ENCODE results near the gene RAPGEF6.
"Not testable (repeated sequence)": the region's sequence is repeated elsewhere in the genome, so short reads cannot be mapped to it uniquely, and the experiment has no call there.

RAPGEF6 gene

GRCh38 chr5:131381021-131381420 is 254.0 kb downstream of the RAPGEF6 start:
- DNase-seq, result no peak

GRCh38 chr5:131380238-131380637 is 254.8 kb downstream of the RAPGEF6 start:
- DNase-seq, result not testable (repeated sequence)

- peak in 3 of 4 experiments; percentile 24 to 42 (median 26) for DNase-seq
Measured at GRCh38 chr5:131379723-131380122, 255.3 kb downstream of the RAPGEF6 start.

GRCh38 chr5:131378721-131379541 is 256.1 kb downstream of the RAPGEF6 start:
- no peak for DNase-seq

GRCh38 chr5:131377785-131378325 is 257.2 kb downstream of the RAPGEF6 start:
- no peak for DNase-seq

- DNase-seq, result no peak
Measured at GRCh38 chr5:131377346-131377745, 257.7 kb downstream of the RAPGEF6 start.

GRCh38 chr5:131375351-131375750 is 259.7 kb downstream of the RAPGEF6 start:
- no peak for DNase-seq

Measured in activated naive CD4-positive, alpha-beta T cell (primary cell).